K562 (cell line): ENCODE data around the gene PCDH9.

Experiments
- BCOR ChIP-seq: fragments of 450-650 bp; IDR thresholded peaks from 2 replicates; pipeline ENCODE4 v1.6.1; 2016
- CREB1 ChIP-seq, 2 experiments: sonication (generic) in 1 of 2; formaldehyde crosslinking in 1 of 2; IDR thresholded peaks; 2 replicates each; pipeline versions ENCODE4 v1.6.1 to v1.8.0; 2012 to 2022; ENCODE audit warnings: inconsistent platforms in 1 of 2, mild to moderate bottlenecking in 1 of 2, missing genetic modification reagents in 1 of 2, moderate library complexity in 1 of 2
- CTCF ChIP-seq, 3 experiments: IDR thresholded peaks in 2 of 3; conservative IDR thresholded peaks in 1 of 3; 2 replicates each; pipeline ENCODE4 v1.5.1; 2011 to 2012; ENCODE audit warnings: low read length in 3 of 3, mild to moderate bottlenecking in 3 of 3, control low read depth in 2 of 3, improper control_type of control experiment in 1 of 3, inconsistent platforms in 1 of 3, low read depth in 1 of 3, mixed read lengths in 1 of 3, moderate library complexity in 1 of 3; ENCODE audit not compliant: insufficient read depth in 2 of 3
- CTCFL ChIP-seq: IDR thresholded peaks from 2 replicates; pipeline ENCODE4 v1.6.1; 2011; ENCODE audit warnings: borderline replicate concordance, low read depth, mild to moderate bottlenecking, moderate library complexity, low read length; ENCODE audit not compliant: insufficient read depth, poor library complexity, severe bottlenecking
- FOXA1 ChIP-seq: fragments of 450-650 bp; IDR thresholded peaks from 2 replicates; pipeline ENCODE4 v1.6.1; 2016; ENCODE audit warnings: mild to moderate bottlenecking, borderline replicate concordance
- MYBL2 ChIP-seq, 2 experiments: fragments of 450-650 bp in 1 of 2; sonication (generic) in 1 of 2; formaldehyde crosslinking in 1 of 2; IDR thresholded peaks; 2 replicates each; pipeline versions ENCODE4 v1.6.1 to v1.8.1; 2017 to 2022; ENCODE audit warnings: borderline replicate concordance in 1 of 2, inconsistent platforms in 1 of 2, low read depth in 1 of 2, mild to moderate bottlenecking in 1 of 2, missing genetic modification reagents in 1 of 2, moderate library complexity in 1 of 2
- TCF7L2 ChIP-seq: fragments of 150-350 bp; IDR thresholded peaks from 2 replicates; pipeline ENCODE4 v1.6.1; 2016; ENCODE audit warnings: low read depth, mild to moderate bottlenecking, low read length, moderate library complexity
- ZFX ChIP-seq: sonication (generic); formaldehyde crosslinking; IDR thresholded peaks from 2 replicates; pipeline ENCODE4 v1.8.0; 2022; ENCODE audit warnings: mild to moderate bottlenecking, missing genetic modification reagents, moderate library complexity
- TF ChIP-seq, protein P1 (sequence below): sonication (generic); formaldehyde crosslinking; IDR thresholded peaks from 2 replicates; pipeline ENCODE4 v1.9.0; 2022; ENCODE audit warnings: mild to moderate bottlenecking, missing genetic modification reagents

GRCh38 chr13:66557357-66557756, 672.8 kb downstream of the PCDH9 start:
- no peak for TF ChIP-seq CREB1 (IDR thresholded peaks at IDR 0.05)
- no peak for TF ChIP-seq CREB1 (CRISPR knock-in tag; IDR thresholded peaks at IDR 0.05)
- TF ChIP-seq BCOR, result no peak
- TF ChIP-seq FOXA1, result no peak
- TF ChIP-seq MYBL2 (IDR thresholded peaks at IDR 0.05; ENCODE audit: low read depth), result no peak
- no peak for TF ChIP-seq MYBL2 (CRISPR knock-in tag; IDR thresholded peaks at IDR 0.05; ENCODE audit: borderline replicate concordance)
- no peak for TF ChIP-seq CTCF (IDR thresholded peaks at IDR 0.05 in 2 of 3, conservative IDR thresholded peaks at IDR 0.05 in 1 of 3; ENCODE audit: insufficient read depth in 2 of 3, low read depth in 1 of 3, low read length in 3 of 3)
- TF ChIP-seq, protein P1, sequence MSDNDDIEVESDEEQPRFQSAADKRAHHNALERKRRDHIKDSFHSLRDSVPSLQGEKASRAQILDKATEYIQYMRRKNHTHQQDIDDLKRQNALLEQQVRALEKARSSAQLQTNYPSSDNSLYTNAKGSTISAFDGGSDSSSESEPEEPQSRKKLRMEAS (CRISPR knock-in tag), result no peak
- TF ChIP-seq TCF7L2, result no peak
- no peak for TF ChIP-seq ZFX
- TF ChIP-seq CTCFL, result no peak
